Activated T-helper 2 cell treated with anti-CD3 and anti-CD28 coated beads, Interferon-gamma antibody, Interleukin-2, Interleukin-4, amounts not matched to agents 10 μg/mL and 5 μg/mL and 100 μg/mL, durations not matched to agents 14 hours and 24 hours and 36 hours (primary cell): ENCODE results near the gene ASMTL. TPM values are rescaled to one million over a fixed set of nuclear protein-coding genes. Genes with fewer than 3 reads are reported as not detected.
A peak's percentile ranks its signal among the peaks of the same experiment; 100 is the strongest.

Experiments used
- DNase-seq: peaks from one replicate; pipeline ENCODE4 v3.0.0; 2021; ENCODE audit warnings: low spot score
- H3K27ac Mint-ChIP-seq: one replicate; pipeline ENCODE4 v1.8.0; 2021; ENCODE audit warnings: mixed read lengths
- H3K27me3 Mint-ChIP-seq: one replicate; pipeline ENCODE4 v1.8.0; 2021; ENCODE audit warnings: low read depth, mixed read lengths
- H3K36me3 Mint-ChIP-seq: one replicate; pipeline ENCODE4 v1.8.0; 2021; ENCODE audit warnings: low read depth, mixed read lengths
- H3K4me1 Mint-ChIP-seq: one replicate; pipeline ENCODE4 v1.8.0; 2021; ENCODE audit warnings: low read depth, mixed read lengths
- H3K4me3 Mint-ChIP-seq: one replicate; pipeline ENCODE4 v1.8.0; 2021; ENCODE audit warnings: low read depth, mild to moderate bottlenecking, moderate library complexity, mixed read lengths
- H3K9me3 Mint-ChIP-seq: one replicate; pipeline ENCODE4 v1.8.0; 2021; ENCODE audit warnings: mixed read lengths
- intact Hi-C: fragments of 100-400 bp; cut with micrococcal nuclease; formaldehyde crosslinking; loops from one replicate; pipeline ENCODE4 v1.15.1; 2023
- total RNA-seq: library from RNA; stranded (reverse); gene quantifications from 2 replicates; pipeline ENCODE4 v1.2.3, GENCODE V29; 2022

The ASMTL gene
- total RNA-seq, 1 donor from 2014 or later = 41.8 TPM

DNA sequence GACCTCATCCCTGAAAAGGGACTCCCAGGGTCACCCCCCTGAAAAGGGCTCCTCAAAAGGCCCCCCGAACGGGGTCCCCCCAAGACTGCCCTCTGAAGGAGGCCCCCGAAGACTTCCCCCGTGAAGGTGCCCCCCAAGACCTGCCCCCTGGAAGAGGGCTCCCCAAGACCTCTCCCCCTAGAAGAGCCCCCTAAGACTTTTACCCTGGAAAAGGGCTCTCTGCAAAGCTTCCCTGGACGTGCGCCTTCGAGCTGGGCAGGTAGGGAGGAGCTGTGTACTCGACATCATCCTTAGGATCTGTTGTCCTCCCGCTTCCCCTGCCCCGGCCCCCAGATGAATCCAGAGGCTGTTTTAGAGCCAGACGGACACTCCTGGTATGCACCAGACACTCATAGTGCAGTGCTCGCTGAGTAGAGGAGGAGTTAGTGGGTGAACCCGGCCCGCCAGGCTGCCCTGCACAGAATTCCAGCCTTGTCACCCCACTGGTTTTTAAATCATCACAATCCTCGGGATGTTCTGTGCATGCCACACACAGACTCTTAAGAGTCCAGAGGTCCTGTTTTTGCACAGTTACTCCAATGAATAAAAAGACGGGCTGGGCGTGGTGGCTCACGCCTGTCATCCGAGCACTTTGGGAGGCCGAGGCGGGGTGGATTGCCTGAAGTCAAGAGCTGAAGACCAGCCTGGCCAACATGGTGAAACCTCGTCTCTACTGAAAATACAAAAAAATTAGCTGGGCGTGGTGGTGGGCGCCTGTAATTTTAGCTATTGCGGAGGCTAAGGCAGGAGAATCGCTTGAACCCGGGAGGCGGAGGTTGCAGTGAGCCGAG is 55.1 kb downstream of the ASMTL start:
- Mint-ChIP-seq H3K9me3 (no peaks in the 10 kb centered on the region), H3K4me1 (peaks cover 15% of the 10 kb centered on the region), H3K36me3 (peaks cover 25% of the 10 kb centered on the region), H3K4me3 (no peak overlapping the region), H3K27me3 (no peaks in the 10 kb centered on the region), H3K27ac (no peak overlapping the region)
- DNase-seq = no peak
- intact Hi-C loops = no loop called here

DNA sequence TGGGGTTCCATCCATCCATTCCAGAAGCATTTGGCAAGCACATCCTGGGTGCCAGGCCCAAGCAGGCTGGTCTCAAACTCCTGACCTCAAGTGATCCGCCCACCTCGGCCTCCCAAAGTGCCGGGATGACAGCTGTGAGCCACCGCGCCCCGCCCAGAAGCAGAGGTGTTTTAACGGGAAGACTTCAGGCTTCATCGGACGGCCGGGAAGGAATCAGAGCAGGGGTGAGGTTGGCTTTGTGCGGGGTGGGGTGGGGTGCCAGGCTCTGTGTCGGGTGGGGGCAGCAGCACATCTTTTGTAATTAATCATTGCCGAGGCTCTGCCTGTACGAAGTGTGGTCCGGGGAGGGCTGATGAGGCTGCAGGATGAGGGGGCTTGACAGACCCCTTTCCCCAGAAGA is 55.7 kb downstream of the ASMTL start:
- Mint-ChIP-seq H3K36me3 (peaks cover 25% of the 10 kb centered on the region), H3K4me3 (no peak overlapping the region), H3K27me3 (no peaks in the 10 kb centered on the region), H3K4me1 (peaks cover 15% of the 10 kb centered on the region), H3K27ac (no peak overlapping the region), H3K9me3 (no peaks in the 10 kb centered on the region)
- DNase-seq = no peak
- intact Hi-C loops = no loop called here

DNA sequence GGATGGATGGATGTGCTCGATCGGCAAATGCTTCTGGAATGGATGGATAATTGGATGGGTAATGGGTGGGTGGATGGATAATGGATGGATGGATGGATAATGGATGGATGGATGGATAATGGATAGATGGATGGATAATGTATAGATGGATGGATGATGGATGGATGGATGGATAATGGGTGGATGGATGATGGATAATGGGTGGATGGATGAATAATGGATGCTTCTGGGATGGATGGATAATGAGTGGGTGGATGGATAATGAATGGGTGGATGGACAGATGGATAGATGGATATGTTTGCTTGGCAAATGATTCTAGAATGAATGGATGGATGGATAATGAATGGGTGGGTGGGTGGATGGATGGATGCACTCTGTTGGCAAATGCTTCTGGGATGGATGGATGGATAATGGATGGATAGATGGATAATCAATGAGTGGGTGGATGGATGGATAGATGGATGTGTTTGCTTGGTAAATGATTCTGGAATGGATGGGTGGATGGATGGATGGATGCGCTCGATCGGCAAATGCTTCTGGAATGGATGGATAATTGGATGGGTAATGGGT is 57.0 kb downstream of the ASMTL start:
- peaks cover 15% of the 10 kb centered on the region for H3K4me1 Mint-ChIP-seq
- DNase-seq = no peak
- no peaks in the 10 kb centered on the region for H3K9me3 Mint-ChIP-seq
- no peak overlapping the region for H3K27ac Mint-ChIP-seq
- H3K27me3 Mint-ChIP-seq = no peaks in the 10 kb centered on the region
- intact Hi-C loops = no loop called here
- peak overlapping the region; percentile 5 for H3K4me3 Mint-ChIP-seq
- H3K36me3 Mint-ChIP-seq = peaks cover 32% of the 10 kb centered on the region

DNA sequence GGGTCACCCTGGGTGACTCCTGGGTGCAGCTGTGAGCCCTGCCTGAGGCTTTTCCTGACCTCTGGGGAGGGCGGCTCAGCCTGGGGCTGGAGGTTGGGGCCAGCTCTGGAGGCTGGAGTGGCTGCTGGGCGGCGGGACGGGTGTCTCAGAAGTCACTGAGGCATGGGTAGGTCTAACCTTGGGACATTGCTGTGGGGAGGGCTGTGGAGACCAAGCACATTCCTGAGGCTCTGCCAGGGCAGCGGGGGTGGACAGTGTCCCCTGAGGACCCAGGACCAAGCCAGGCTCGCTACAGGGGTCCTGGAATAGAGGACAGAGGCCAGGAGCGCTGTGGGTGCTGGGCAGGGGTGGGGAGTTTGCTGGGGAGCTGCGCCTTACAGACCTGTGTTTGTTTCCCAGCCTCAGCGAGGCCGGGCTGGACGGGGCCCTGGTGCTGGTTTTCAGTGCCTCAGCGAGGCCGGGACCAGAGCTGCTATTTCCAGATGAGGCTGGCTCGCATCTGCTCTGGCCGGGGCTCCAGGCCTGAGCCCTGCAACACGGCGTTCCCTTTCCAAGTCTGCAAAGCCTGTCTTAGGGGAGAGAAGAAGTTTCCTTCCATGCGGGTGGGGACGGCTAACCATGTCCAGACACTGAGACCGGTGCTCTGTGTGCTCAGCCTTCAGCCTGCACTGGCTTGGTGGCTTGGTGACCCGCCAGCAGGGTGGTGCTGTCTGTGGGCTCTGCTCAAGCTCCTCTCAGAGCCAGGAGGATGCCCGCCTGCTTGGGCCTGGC is 57.8 kb downstream of the ASMTL start:
- Mint-ChIP-seq H3K9me3 (no peaks in the 10 kb centered on the region), H3K27ac (no peak overlapping the region), H3K4me3 (peak overlapping the region; percentile 93), H3K27me3 (no peaks in the 10 kb centered on the region), H3K4me1 (peaks cover 15% of the 10 kb centered on the region), H3K36me3 (peaks cover 39% of the 10 kb centered on the region)
- DNase-seq = no peak
- intact Hi-C loops = loop anchor here (5.0 kb wide), 3 partner anchors 142 to 197 kb away; partner anchors contain the start of genes AKAP17A and P2RY8

DNA sequence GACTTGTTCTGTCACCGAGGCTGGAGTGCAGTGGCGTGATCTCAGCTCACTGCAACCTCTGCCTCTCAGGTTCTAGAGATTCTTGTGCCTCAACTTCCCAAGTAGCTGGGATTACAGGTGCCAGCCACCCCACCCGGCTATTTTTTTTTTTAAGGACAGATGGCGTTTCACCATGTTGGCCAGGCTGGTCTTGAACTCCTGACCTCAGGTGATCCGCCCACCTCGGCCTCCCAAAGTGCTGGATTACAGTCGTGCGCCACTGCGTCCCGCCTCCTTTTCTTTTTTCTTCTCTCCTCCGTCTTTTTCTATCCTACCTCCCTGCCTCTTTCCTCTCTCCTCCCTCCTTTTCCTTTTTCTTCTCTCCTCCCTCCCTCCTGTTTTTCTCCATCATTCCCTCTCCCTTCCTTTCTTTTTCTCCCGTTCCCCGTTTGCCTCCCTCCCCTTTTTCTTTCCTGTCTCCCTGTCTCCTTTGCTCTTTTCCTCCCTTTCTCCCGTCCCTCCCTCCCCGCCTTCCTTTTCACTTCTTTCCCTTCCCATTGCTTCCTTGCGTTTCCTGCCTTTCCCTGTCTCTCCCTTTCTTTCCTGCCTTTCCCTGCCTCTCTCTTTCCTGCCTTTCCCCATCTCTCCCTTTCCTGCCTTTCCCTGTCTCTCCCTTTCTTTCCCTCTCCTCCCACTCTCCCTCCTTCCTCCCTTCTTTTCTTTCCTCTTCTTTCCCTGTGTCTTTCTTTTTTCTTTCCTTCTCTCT is 58.7 kb downstream of the ASMTL start:
- peaks cover 47% of the 10 kb centered on the region for H3K36me3 Mint-ChIP-seq

DNA sequence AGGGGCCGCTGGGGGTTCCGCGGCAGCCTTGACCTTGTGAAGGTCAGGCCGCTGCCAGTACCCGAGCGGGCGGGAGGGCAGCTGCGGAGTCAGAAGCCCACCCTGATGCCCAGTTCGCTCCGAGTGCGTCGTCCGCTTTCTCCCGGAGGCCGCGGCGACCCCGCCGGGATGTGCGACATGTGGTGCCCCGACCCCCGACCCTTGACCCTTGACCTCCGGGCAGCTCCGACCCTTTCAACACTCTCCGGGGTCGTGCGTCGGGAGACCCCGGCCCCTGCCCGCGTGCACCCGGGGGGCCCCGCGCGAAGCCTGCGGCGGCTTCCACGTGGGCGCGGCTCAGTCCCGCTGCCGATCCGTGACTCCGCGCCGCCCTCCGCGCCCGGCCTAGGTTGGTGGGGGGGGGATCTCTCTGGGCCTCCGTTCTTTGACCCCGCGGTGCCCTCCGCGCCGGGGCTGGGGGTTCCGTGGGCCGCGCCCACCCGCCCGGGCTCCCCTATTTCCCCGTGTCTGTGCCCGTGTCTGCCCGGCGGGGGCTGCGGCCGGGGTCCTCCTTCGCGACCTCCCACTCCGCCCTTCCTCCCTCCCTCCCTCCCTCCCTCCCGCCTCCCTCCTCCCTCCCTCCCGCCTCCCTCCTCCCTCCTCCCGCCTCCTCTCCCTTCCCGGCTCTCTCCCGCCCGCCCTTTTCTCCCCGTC is 60.2 kb downstream of the ASMTL start:
- Mint-ChIP-seq H3K9me3 (no peaks in the 10 kb centered on the region), H3K4me1 (peaks cover 26% of the 10 kb centered on the region), H3K4me3 (peak overlapping the region; percentile 95), H3K27me3 (no peaks in the 10 kb centered on the region), H3K27ac (peak overlapping the region; percentile 95), H3K36me3 (peaks cover 59% of the 10 kb centered on the region)
- intact Hi-C loops = loop anchor here (1.0 to 5.0 kb wide), 6 partner anchors 61 to 1074 kb away; partner anchors contain the start of genes AKAP17A, GTPBP6 and P2RY8
- DNase-seq = no peak

More for the DNA sequence above, 58.7 kb downstream of the ASMTL start:
- Mint-ChIP-seq H3K9me3 (no peaks in the 10 kb centered on the region), H3K27ac (peak overlapping the region; percentile 86), H3K27me3 (no peaks in the 10 kb centered on the region), H3K4me3 (peak overlapping the region; percentile 93), H3K4me1 (peaks cover 15% of the 10 kb centered on the region)
- DNase-seq = no peak
- intact Hi-C loops = loop anchor here (2.0 to 5.0 kb wide), 5 partner anchors 71 to 1075 kb away; partner anchors contain the start of genes AKAP17A, GTPBP6 and P2RY8

DNA sequence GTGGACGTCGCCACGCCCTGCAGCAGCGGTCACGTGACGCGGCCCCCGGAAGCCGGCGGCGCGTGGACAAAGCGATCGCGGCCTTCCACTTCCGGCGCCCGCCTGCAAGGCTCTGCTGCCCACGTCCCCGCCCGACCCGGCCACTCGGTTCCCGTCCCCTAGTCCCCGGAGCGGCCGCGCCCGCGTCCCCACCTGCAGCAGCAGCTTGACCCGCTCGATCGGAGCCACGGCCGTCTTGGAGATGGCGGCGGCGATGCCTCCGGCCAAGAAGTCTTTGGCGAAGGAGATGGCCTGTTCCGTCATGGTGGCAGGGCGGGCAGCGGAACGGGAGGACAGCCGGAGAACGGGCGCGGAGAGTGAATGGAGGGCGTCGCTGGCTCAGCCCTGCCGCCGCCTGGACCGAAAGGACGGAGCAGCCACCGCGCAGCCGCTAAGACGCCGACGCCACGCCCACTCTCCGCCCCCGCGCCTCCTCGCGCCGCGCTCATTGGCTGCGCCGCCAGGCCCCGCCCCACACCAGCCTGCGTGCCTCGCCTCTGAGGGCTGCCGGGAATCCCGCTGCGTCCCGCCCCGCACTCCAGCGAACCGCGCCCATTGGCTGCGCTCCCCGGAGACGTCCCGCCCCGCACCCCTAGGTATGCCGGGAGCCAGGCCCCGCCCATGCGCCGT is 60.9 kb downstream of the ASMTL start, which contains the start of gene SLC25A6:
Gene SLC25A6, minus strand, starts transcription at position 407 of the 669 bp plus-strand sequence. Its CDS starts 104 bp downstream, at position 303.
- peak within 1 kb of the TSS; percentile 95 for H3K27ac Mint-ChIP-seq
- no peaks in the 10 kb centered on the region for H3K27me3 Mint-ChIP-seq
- H3K36me3 Mint-ChIP-seq = peaks cover 64% of the 10 kb centered on the region
- H3K4me3 Mint-ChIP-seq = peak within 1 kb of the TSS; percentile 95
- no peaks in the 10 kb centered on the region for H3K9me3 Mint-ChIP-seq
- H3K4me1 Mint-ChIP-seq = peaks cover 26% of the 10 kb centered on the region
- intact Hi-C loops = loop anchor here (1.0 to 5.0 kb wide), 6 partner anchors 61 to 1073 kb away; partner anchors contain the start of genes AKAP17A, GTPBP6 and P2RY8
- DNase-seq = peak; percentile 99

DNA sequence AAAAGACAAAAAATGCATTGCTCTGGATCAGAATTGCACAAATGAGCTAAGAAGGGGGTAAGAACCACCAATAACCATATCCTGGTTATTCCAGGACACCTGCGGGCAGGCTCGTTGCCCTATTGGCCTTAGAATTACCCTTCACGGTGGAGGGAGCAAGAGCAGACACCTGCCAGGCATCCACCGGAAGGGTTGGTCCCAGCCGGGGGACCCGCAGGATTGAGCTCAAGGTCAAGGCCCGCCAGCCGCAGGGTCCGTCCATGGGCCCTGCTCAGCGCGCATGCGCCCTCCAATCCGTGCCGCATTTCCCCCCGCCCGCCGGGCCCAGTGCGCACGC is 61.4 kb downstream of the ASMTL start:
- H3K9me3 Mint-ChIP-seq = no peaks in the 10 kb centered on the region
- peaks cover 67% of the 10 kb centered on the region for H3K36me3 Mint-ChIP-seq
- H3K4me1 Mint-ChIP-seq = peaks cover 26% of the 10 kb centered on the region
- peak overlapping the region; percentile 95 for H3K27ac Mint-ChIP-seq
- intact Hi-C loops = loop anchor here (5.0 kb wide), 3 partner anchors 144 to 201 kb away; partner anchors contain the start of genes AKAP17A and P2RY8
- DNase-seq = no peak
- no peaks in the 10 kb centered on the region for H3K27me3 Mint-ChIP-seq
- H3K4me3 Mint-ChIP-seq = peak overlapping the region; percentile 95

DNA sequence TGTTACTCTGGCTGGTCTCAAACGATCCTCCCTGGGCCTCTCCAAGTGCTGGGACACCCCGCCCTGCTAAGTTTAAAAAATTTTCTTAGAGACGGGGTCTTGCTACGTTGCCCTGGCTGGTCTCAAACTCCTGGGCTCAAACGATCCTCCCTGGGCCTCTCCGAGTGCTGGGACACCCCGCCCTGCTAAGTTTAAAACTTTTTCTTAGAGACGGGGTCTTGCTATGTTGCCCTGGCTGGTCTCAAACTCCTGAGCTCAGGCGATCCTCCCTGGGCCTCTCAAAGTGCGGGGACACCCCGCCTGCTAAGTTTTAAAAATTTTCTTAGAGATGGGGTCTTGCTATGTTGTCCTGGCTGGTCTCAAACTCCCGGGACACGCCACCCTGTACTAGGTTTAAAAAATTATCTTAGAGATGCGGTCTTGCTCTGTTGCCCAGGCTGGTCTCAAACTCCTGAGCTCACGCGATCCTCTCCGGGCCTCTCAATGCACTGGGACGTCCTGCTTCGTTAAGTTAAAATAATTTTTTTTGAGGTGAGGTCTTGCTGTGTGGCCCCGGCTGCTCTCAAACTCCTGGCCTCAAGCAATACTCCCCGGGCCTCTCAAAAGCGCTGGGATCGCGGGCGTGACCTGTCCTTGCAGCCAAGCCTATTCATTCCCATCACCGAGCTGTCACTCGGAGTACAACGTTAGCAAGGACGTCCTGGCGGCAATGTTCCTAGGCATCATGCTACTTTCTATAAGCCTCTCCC is 61.9 kb downstream of the ASMTL start:
- Mint-ChIP-seq H3K27me3 (no peaks in the 10 kb centered on the region), H3K27ac (peak overlapping the region; percentile 95), H3K36me3 (peaks cover 66% of the 10 kb centered on the region), H3K4me1 (peaks cover 23% of the 10 kb centered on the region), H3K9me3 (no peaks in the 10 kb centered on the region), H3K4me3 (peak overlapping the region; percentile 95)
- intact Hi-C loops = loop anchor here (5.0 kb wide), 3 partner anchors 143 to 202 kb away; partner anchors contain the start of genes AKAP17A and P2RY8
- DNase-seq = no peak

DNA sequence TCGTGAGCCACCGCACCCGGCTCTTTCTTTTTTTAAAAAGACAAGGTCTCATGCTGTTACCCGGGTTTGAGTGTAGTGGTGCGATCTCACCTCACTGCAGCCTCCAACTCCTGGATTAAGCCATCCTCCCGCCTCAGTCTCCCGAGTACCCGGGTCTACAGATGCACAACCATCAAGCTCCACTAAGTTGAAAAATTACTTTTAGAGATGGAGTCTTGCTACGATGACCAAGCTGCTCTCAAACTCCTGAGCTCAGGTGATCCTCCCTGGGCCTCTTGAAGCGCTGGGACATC is 62.8 kb downstream of the ASMTL start:
- no peaks in the 10 kb centered on the region for H3K9me3 Mint-ChIP-seq
- peak overlapping the region; percentile 51 for H3K4me3 Mint-ChIP-seq
- intact Hi-C loops = loop anchor here (5.0 kb wide), 3 partner anchors 143 to 202 kb away; partner anchors contain the start of genes AKAP17A and P2RY8
- H3K36me3 Mint-ChIP-seq = peaks cover 68% of the 10 kb centered on the region
- H3K27me3 Mint-ChIP-seq = no peaks in the 10 kb centered on the region
- H3K27ac Mint-ChIP-seq = no peak overlapping the region
- peaks cover 17% of the 10 kb centered on the region for H3K4me1 Mint-ChIP-seq
- DNase-seq = no peak
